ENCODE results near the gene HNF4A.
"Not testable (repeated sequence)": the region's sequence is repeated elsewhere in the genome, so short reads cannot be mapped to it uniquely, and the experiment has no call there.

HNF4A gene

DNA sequence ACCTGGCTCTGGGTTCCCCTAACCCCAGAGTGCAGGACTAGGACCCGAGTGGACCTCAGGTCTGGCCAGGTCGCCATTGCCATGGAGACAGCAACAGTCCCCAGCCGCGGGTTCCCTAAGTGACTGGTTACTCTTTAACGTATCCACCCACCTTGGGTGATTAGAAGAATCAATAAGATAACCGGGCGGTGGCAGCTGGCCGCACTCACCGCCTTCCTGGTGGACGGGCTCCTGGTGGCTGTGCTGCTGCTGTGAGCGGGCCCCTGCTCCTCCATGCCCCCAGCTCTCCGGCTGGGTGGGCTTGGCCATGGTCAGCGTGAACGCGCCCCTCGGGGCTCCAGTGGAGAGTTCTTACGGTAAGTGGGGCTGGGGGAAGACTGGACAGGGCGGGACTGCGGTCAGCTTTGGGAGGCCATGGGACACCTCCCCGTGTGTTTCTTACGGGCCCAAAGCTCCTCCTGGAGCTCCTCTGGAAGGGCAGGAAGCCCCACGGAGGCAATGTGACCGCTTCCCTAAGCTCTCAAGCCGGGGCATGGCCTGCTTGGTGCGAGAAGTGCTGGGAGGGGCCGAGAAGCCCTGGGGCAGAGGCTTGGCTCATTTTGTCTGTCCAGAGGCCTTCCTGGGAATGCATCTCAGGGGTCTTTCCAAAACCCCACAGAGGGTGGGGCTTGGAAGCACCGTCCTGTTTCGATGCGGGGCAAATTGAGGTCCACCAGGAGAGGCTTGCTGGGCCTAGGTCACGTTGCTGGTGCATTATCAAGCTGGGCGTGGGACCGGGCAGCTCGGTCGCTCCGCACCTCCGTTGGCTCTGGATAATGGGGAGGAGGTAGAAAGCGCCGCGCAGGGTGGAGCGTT is at the start of gene HNF4A:
Gene HNF4A, plus strand, starts transcription at position 202 of the 855 bp plus-strand sequence. Its CDS starts 106 bp downstream, at position 308.
- no peak for DNase-seq

- no peak for DNase-seq
Measured at GRCh38 chr20:44306927-44307326, 48.6 kb upstream of the HNF4A start.

DNA sequence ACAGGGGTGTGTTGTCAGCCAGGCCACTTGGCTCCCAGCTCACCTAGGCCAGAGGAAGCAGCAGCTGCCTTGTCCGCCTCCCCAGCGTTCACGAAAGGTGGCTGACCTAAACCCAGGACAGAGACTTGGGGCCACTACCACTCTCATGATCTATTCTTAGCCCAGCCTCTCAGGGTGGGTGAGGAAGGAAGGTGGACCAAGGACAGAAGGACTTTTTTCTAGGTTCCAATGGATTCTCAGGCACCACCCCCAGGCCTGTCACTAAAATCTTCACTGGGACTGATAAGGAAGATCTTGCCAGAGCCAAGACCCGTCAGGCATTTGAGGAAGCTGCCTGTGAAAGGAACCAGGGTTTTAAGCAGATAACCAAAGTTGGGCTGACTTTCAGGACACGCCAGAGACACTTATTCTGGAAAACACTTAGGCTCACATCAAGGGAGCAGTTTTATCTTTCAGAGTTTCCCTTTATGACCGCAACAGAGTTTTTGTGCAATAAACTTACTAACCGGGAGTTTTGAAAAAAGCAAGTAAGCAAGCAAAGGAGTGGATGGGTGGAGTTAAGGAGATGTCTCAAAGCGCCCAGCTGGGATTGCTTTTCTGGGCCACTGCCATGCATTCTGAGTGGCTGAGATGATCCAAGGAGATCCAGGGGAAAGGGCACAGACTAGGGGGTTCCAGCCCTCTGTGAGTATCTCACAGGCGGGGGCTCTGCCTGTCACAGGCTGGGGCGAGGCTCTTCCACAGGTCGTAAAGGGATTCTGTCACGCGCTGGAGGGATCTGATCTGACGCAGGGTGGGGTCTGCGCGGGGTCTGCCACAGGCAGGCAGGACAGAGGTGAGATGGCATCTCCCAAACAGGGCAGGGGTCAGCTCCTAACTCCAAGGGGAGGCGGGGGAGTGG is 45.5 kb upstream of the HNF4A start:
- no peak for DNase-seq

DNA sequence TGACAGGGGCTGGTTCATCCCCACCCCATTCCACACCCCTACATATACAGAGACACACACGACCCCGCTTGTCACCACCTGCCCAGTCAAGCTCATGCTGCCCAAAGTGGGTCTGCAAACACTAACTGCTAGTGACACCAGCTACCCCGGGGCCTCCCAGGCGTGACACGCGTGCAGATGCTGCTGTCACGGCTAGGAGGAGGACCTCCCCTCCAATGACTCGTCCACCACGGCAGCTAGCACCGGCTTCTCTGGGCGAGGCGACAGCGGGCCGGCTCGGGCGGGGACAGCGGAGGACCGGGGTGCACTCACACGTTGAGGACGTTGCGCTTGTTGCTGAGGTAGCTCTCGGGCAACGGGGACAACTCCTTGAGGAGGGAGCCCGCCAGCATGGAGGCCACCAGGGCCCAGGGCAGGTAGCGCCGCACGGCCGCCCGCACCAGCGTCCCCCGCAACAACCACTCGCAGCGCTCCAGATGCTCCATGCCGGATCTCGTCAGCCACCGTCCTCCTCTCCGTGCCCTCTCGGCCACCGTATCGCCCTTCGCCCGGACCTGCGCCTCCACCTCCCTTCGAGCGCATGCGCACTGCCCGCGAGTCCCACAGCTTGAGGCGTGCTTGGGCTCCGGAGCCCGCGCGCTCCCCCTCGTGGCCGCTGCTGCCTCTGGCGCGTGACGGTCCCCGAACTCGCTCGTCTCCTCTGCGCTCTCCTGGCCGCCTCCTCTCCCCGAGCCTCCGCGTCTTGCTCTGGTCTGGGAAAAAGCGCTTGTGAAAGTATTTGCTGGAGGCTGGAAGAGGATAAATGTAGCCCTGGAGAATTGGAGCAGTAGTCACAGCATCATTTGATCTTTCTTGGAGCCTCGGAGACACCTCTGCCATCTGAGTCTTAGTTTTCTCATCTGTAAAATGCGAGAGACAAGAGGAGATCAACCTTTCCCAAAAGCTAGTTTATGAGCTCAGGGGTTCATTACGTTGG is 44.5 kb upstream of the HNF4A start, which contains the start of gene FITM2:
Gene FITM2, minus strand, starts transcription at position 539 of the 976 bp plus-strand sequence. Its CDS starts 54 bp downstream, at position 485.
- DNase-seq: peak; percentile 99

DNA sequence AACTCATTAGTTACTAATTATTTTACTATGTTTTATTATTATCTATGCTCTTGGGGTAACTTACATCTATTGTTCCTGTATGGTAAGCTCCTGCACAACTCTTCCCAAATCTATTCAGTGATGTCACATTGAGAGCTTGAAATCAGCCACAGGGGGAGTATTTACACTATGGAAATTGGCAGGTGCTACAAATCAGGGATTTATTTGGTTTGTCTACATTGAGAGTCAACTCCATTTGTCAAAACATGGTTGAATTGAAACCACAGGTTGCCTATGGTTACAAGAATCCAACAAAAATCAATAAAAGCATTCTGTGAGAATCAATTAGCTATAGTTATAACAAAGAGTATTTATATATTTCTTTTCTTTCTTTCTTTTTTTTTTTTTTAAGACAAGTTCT is 40.6 kb upstream of the HNF4A start:
- DNase-seq: no peak

GRCh38 chr20:44319839-44320422 is 35.6 kb upstream of the HNF4A start:
- no peak for DNase-seq

GRCh38 chr20:44324343-44324742 is 31.2 kb upstream of the HNF4A start:
- no peak for DNase-seq

GRCh38 chr20:44326391-44327159 is 28.9 kb upstream of the HNF4A start:
- DNase-seq: peak; percentile 54 to 67

DNA sequence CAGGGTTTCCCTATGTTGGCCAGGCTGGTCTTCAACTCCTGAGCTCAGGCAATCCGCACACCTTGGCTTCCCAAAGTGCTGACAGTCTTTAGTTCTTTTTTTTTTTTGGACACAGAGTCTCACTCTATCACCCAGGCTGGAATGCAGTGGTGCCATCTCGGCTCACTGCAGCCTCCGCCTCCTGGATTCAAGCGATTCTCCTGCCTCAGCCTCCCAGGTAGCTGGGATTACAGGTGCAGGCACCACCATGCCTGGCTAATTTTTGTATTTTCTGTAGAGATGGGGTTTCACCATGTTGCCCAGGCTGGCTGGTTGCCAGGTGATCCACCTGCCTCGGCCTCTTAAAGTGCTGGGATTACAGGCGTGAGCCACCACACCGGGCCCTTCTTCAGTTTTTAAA is 27.8 kb upstream of the HNF4A start:
- DNase-seq: not testable (repeated sequence)

- DNase-seq: no peak
Measured at GRCh38 chr20:44328428-44328827, 27.1 kb upstream of the HNF4A start.

- DNase-seq: no peak
Measured at GRCh38 chr20:44331201-44331600, 24.3 kb upstream of the HNF4A start.

- no peak for DNase-seq
Measured at GRCh38 chr20:44334306-44334705, 21.2 kb upstream of the HNF4A start.

GRCh38 chr20:44334709-44335108 is 20.8 kb upstream of the HNF4A start:
- no peak for DNase-seq

DNA sequence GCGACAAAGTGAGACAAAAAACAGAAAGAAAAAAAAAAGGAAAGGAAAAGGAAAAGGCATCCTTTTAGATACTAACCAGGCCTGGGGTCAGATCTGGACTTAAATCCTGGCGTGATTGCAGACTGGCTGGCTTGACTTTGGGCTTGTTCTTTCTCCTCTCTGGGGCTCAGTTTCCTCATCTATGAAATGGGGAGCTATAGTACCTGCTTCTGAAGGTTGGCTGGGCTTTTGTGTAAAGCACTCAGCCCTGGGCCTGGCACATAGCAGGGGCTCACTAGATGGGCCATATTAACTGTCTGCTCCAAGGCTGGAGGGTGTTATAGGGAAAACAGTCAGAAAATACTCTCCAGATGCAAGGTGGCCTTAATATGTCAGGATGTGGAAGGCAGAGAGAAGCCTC is 19.8 kb upstream of the HNF4A start:
- DNase-seq: no peak

GRCh38 chr20:44336086-44336485 is 19.4 kb upstream of the HNF4A start:
- DNase-seq: no peak

DNA sequence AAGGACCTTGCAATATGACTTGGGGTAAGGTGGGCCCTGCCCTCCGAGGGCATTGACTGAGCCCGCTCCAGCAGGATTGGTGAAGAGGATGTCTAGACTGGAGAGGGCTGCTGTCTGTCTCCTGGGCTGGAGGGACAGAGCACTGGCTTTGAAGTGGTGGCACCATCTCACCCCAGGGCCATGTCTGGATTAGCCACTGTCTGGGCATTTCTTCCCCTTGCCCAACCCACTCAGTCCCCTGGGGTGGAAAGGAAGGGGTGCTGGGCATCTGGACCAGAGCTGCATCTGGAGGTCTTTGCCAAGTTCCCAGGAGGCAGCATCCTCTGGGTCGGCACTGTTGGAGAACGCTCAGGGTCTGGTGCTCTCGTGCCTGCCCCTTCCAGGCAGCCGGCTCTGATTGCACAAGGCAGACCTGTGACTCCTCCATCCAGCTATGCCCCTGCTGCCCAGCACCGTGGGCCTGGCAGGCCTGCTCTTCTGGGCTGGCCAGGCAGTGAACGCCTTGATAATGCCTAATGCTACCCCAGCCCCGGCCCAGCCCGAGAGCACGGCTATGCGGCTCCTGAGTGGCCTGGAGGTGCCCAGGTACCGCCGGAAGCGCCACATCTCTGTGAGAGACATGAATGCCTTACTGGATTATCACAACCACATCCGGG is 18.6 kb upstream of the HNF4A start, which contains the start of gene R3HDML:
Gene R3HDML, plus strand, starts transcription at position 319 of the 656 bp plus-strand sequence. Its CDS starts 115 bp downstream, at position 434.
- DNase-seq: no peak

GRCh38 chr20:44342248-44342647 is 13.3 kb upstream of the HNF4A start:
- no peak for DNase-seq

- DNase-seq: no peak
Measured at GRCh38 chr20:44343162-44343675, 12.3 kb upstream of the HNF4A start.

DNA sequence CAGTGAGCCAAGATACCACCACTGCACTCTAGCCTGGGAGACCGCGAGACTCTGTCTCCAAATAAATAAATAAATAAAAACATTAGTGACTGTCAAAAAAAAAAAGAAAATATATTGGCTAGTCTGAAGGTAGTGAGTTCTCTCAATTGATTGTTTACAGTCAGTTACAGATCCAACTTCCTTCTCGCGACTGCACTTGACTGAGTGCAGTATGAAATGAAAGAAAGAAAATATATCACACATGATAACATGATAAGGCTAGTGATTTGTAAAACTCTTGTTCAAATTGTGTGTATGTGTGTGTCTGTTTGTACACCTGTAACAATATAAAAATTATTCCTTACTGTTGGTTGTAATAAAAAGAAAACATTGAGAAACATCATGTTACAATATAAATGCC is 10.8 kb upstream of the HNF4A start:
- DNase-seq: no peak

- DNase-seq: no peak
Measured at GRCh38 chr20:44345147-44345546, 10.4 kb upstream of the HNF4A start.
